Peyer's patch (tissue), 4 donors: ENCODE data around the gene PPFIA1.

Source experiments
- POLR2A ChIP-seq, 2 donors: fragments of 450-650 bp; IDR thresholded peaks; one replicate each; pipeline ENCODE4 v1.5.1; 2017; ENCODE audit warnings: antibody characterized with exemption in 2 of 2, mild to moderate bottlenecking in 2 of 2, moderate library complexity in 2 of 2
- TF ChIP-seq, protein P1 (sequence below), 6 experiments: fragments of 450-650 bp in 4 of 6; fragments of 200-600 bp in 2 of 6; sonication (generic) in 1 of 6; IDR thresholded peaks; one replicate each; pipeline ENCODE4 v1.5.1; 2017 to 2019; ENCODE audit warnings: antibody characterized with exemption in 6 of 6, mild to moderate bottlenecking in 3 of 6, moderate library complexity in 1 of 6

DNA sequence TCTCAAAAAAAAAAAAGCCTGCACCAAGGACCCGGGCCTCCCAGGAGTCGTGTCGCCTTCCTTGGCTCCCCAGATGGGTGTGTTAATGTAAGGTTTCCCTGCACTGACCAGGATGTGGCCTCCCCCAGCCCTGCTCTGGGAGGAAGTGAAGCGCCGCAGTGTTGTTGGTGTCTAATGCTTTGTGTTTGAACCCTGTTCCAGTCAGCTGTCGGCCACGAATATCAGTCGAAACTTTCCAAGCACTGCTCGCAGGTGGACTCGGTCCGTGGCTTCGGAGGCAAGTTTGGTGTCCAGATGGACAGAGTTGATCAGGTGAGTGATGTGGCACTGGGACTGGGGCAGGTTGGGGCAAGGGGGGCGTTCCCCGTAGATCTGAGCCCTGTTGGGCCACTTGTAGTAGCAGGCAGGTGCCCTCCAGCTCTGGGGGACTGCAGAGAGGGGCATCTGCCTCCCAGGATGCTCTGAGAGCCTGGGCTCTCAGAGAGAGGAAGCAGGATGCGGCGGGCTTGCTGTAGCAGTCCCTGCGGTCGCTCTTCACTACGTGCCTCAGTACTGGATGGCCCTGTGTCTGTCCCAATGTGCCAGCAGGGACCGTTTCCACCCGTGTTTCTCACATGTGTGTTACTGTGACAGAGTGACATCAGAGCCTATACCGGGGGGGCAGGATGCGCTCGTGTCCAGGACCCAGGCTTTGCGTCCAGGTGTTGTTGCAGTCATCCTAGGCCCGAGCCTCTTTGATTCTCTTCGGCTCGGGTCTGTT, 144.0 kb downstream of the PPFIA1 start:
- TF ChIP-seq, protein P1, sequence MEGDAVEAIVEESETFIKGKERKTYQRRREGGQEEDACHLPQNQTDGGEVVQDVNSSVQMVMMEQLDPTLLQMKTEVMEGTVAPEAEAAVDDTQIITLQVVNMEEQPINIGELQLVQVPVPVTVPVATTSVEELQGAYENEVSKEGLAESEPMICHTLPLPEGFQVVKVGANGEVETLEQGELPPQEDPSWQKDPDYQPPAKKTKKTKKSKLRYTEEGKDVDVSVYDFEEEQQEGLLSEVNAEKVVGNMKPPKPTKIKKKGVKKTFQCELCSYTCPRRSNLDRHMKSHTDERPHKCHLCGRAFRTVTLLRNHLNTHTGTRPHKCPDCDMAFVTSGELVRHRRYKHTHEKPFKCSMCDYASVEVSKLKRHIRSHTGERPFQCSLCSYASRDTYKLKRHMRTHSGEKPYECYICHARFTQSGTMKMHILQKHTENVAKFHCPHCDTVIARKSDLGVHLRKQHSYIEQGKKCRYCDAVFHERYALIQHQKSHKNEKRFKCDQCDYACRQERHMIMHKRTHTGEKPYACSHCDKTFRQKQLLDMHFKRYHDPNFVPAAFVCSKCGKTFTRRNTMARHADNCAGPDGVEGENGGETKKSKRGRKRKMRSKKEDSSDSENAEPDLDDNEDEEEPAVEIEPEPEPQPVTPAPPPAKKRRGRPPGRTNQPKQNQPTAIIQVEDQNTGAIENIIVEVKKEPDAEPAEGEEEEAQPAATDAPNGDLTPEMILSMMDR (IDR thresholded peaks at IDR 0.05): no peak
- no peak for TF ChIP-seq POLR2A (IDR thresholded peaks at IDR 0.05)
